ENCODE results near the gene SPOP. TPM values are rescaled to one million over a fixed set of nuclear protein-coding genes. Genes with fewer than 3 reads are reported as not detected.

The SPOP gene
- total and polyA plus RNA-seq, 9 of the 15 experiments (the other 6 are each of a cell fraction or from before 2014, with no cell fraction given): 34.2 to 65.9 (median 39.7) TPM

DNA sequence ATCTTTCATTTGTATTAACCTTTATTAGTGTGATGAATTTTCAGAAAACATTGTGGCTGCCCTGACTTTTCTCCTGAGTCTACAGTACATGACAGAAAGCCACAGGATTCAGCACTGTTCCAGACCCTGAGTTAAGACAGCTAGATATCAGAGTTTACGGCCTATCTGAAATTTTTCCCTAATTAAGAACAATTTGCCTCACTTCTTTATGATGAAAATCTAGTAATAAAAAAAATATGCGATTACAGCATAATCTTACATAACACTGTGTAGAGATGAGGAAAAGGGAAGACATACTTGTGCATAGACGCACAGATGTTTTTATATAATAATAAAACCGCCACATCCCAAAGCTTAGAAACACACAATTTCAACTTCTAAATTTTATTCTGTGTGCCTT, 7.3 kb downstream of the SPOP start:
- no peak for FAIRE-seq
- POLR2A ChIA-PET: interaction anchor here (0.6 to 2.2 kb wide), 4 partner anchors 9 to 43 kb away, joined by 3 to 13 read pairs (median 4); no protein-coding TSS in a partner anchor
- TF ChIP-seq PPARD (CRISPR knock-in tag; IDR thresholded peaks at IDR 0.05) (no peak), HOXB6 (CRISPR knock-in tag; IDR thresholded peaks at IDR 0.05; ENCODE audit: borderline replicate concordance) (no peak), MBD1 (CRISPR knock-in tag; IDR thresholded peaks at IDR 0.05) (no peak), ZKSCAN3 (CRISPR knock-in tag; IDR thresholded peaks at IDR 0.05) (no peak), SMARCA5 (IDR thresholded peaks at IDR 0.05) (no peak), TBP (optimal IDR thresholded peaks at IDR 0.05; ENCODE audit: low read depth, low read length) (no peak), ZNF696 (CRISPR knock-in tag; conservative IDR thresholded peaks at IDR 0.05) (no peak), ZNF764 (CRISPR knock-in tag; IDR thresholded peaks at IDR 0.05; ENCODE audit: low read depth) (no peak), ARHGAP35 (IDR thresholded peaks at IDR 0.05; ENCODE audit: partially characterized antibody) (no peak), GATAD2B (IDR thresholded peaks at IDR 0.05; ENCODE audit: borderline replicate concordance) (no peak), HDAC2 (IDR thresholded peaks at IDR 0.05) (no peak), POLR3A (IDR thresholded peaks at IDR 0.05; ENCODE audit: borderline replicate concordance, extremely low read depth, insufficient read depth, insufficient read length) (no peak), ZNF561 (CRISPR knock-in tag; conservative IDR thresholded peaks at IDR 0.05) (no peak)
- TF ChIP-seq, protein P1, sequence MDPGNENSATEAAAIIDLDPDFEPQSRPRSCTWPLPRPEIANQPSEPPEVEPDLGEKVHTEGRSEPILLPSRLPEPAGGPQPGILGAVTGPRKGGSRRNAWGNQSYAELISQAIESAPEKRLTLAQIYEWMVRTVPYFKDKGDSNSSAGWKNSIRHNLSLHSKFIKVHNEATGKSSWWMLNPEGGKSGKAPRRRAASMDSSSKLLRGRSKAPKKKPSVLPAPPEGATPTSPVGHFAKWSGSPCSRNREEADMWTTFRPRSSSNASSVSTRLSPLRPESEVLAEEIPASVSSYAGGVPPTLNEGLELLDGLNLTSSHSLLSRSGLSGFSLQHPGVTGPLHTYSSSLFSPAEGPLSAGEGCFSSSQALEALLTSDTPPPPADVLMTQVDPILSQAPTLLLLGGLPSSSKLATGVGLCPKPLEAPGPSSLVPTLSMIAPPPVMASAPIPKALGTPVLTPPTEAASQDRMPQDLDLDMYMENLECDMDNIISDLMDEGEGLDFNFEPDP (CRISPR knock-in tag; IDR thresholded peaks at IDR 0.05): no peak

More for the DNA sequence above, 7.3 kb downstream of the SPOP start:
- peaks cover 30% of the 10 kb centered on the region for H3K36me3 ChIP-seq (ENCODE audit: control insufficient read depth, insufficient read depth, low read length)
- no peaks in the 10 kb centered on the region for H3K9me3 ChIP-seq (replicated peaks; ENCODE audit: control insufficient read depth, insufficient read depth, low read depth, low read length)
- in situ Hi-C loops (cut with MboI): no loop called here
- H3K27me3 ChIP-seq (ENCODE audit: control insufficient read depth in 2 of 2, insufficient read depth in 2 of 2, low read length in 2 of 2): no peaks in the 10 kb centered on the region
- H3K9me1 ChIP-seq (ENCODE audit: control insufficient read depth, insufficient read depth, low read length): no peaks in the 10 kb centered on the region
- peaks cover 1 to 10% of the 10 kb centered on the region in 2 experiments; a peak in 2 of 5 replicates for H3K4me1 ChIP-seq (replicated peaks in 1 of 2; ENCODE audit: control insufficient read depth in 2 of 2, insufficient read depth in 2 of 2, low read length in 2 of 2)
- 88% methylated on average over 4 of the region's 4 CpGs for WGBS (ENCODE audit: insufficient coverage, low coverage, missing lambda C conversion rate)
- CTCF ChIA-PET (ENCODE audit: low intra/inter-chr PET ratio): no interaction called here
- intact Hi-C loops (cut with micrococcal nuclease): no loop called here
- no peaks in the 10 kb centered on the region for H4K20me1 ChIP-seq (replicated peaks; ENCODE audit: control insufficient read depth, insufficient read depth, low read length)
- peaks cover 82% of the 10 kb centered on the region for H3K79me2 ChIP-seq (ENCODE audit: control insufficient read depth, insufficient read depth, low read length)
- H3K4me3 ChIP-seq: no peak overlapping the region
- no peak overlapping the region for H2AFZ ChIP-seq (ENCODE audit: low read depth, low read length)
- BruUV-seq (replicated peaks): no TSS peak
- no peak for ATAC-seq
- DNase-seq (ENCODE audit: extremely low read depth in 1 of 4, low spot score in 3 of 4): no peak
- no peak overlapping the region for H3K9ac ChIP-seq (ENCODE audit: insufficient read depth in 1 of 2, low read depth in 2 of 2, low read length in 2 of 2)
- H3K4me2 ChIP-seq (ENCODE audit: insufficient read depth, low read length): no peak overlapping the region
- H3K27ac ChIP-seq (ENCODE audit: extremely low read depth, low read depth, low read length): no peak overlapping the region
